Activated CD8-positive, alpha-beta memory T cell treated with anti-CD3 and anti-CD28 coated beads, Interleukin-2, amount 50 U/mL, for 24 hours (primary cell): ENCODE data around the gene DAGLA.
"Not testable (repeated sequence)": the region's sequence is repeated elsewhere in the genome, so short reads cannot be mapped to it uniquely, and the experiment has no call there.

Experiments used
- DNase-seq: peaks from one replicate; pipeline ENCODE4 v3.0.0-alpha.2; 2020; ENCODE audit errors: extremely low read depth

The DAGLA gene, protein sequence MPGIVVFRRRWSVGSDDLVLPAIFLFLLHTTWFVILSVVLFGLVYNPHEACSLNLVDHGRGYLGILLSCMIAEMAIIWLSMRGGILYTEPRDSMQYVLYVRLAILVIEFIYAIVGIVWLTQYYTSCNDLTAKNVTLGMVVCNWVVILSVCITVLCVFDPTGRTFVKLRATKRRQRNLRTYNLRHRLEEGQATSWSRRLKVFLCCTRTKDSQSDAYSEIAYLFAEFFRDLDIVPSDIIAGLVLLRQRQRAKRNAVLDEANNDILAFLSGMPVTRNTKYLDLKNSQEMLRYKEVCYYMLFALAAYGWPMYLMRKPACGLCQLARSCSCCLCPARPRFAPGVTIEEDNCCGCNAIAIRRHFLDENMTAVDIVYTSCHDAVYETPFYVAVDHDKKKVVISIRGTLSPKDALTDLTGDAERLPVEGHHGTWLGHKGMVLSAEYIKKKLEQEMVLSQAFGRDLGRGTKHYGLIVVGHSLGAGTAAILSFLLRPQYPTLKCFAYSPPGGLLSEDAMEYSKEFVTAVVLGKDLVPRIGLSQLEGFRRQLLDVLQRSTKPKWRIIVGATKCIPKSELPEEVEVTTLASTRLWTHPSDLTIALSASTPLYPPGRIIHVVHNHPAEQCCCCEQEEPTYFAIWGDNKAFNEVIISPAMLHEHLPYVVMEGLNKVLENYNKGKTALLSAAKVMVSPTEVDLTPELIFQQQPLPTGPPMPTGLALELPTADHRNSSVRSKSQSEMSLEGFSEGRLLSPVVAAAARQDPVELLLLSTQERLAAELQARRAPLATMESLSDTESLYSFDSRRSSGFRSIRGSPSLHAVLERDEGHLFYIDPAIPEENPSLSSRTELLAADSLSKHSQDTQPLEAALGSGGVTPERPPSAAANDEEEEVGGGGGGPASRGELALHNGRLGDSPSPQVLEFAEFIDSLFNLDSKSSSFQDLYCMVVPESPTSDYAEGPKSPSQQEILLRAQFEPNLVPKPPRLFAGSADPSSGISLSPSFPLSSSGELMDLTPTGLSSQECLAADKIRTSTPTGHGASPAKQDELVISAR

DNA sequence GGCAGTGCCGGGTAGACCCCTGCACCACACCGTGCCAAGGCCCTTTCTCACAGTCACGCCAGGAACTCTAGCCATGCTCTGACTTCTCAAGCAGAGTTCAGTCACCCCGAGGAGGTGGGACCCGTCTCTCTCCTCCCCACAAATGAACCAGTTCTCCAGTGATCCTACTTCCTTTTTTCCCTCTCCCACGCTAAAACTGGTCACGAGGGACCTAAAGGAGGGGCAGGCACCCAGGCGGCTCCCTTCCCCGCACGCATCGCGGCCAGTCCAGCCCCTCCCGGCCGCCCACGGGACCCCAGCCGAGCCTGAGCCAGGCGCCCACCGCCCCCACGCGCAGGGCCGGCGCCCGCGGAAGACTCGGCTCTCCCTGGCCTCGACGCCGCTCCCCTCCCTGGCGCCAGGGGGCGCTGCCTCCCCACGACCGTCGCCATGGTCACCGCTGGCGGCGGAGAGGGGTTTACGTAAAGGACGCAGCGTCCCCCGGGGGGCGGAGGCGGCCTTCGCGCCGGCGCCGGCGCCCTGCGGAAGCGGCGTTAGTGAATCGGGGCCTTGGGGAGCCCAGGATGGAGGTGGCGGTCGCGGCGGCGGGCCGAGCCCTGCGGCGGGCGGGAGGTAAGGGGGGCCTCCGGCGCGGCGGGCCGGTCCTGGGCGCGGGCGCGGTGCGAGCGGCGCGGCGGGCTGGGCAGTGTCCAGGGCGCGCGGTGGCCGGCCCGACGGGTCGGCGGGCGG is at the start of gene DAGLA:
Gene DAGLA (plus strand): TSS at position 499 of the 729 bp plus-strand sequence. CDS start 39,765 bp downstream, outside the sequence.
- DNase-seq = no peak

DNA sequence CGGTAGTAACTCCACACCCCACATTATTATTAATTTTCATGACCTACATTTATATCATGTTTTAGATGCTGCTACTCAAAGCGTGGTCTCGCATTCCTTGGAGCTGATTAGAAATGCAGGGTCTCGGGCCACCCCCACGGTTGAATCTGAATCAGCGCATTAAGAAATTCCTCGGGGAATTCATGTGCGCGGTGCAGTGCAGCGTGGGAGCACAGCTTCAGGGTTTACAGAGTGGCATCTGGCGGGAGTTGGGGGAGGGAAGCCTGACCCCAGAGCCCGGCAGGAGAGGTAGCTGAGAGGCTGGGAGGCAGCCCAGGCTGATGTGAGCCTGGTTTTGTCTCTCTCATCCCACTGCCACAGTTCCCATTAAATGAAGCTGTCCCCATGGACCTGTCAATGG is 48.1 kb upstream of the DAGLA start:
- no peak for DNase-seq

DNA sequence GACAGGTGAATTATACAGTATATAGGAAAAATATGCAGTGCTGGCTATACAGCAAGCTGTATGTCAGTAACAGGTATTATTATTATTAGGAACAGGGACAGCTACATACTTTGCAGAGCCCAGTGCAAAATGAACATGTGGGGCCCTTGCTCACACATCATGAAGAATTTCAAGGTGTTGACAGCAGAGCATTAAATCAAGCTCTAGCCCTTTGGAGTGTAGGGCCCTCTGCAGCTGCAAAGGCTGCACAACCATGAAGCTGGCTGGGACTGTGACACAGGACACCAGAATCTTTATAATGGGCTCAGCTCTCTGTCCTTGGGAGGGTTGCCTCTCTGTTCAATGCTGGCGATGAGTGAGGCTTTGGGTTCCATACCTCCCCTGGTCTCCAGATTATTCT is 44.9 kb upstream of the DAGLA start:
- no peak for DNase-seq

DNA sequence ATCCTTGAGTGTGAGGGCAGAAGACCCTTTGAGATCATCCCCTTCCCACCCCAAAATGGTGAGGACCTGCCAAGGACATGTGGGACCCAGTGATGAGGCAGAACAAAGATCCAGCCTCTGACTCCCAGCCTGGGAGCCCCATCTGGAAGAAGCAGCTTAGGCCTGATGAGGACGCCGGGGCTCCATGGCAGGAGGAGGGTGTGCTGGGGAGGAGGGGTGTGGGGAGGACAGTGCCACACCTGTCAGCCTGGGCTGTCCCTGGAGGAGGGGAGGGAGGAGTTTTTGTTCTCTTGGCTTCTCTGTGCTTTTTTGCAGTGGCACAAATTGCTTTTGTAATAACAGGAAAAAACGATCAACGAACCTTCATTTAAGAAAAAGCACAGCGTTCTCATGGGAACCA is 44.4 kb upstream of the DAGLA start:
- DNase-seq = no peak

DNA sequence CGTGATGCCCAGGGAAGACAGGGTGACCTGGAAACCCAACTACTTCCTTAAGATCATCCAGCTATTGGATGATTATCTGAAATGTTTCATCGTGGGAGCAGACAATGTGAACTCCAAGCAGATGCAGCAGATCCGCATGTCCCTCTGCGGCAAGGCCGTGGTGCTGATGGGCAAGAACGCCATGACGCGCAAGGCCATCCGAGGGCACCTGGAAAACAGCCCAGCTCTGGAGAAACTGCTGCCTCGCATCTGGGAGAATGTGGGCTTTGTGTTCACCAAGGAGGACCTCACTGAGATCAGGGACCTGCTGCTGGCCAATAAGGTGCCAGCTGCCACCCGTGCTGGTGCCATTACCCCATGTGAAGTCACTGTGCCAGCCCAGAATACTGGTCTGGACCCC is 43.5 kb upstream of the DAGLA start:
- DNase-seq = no peak

DNA sequence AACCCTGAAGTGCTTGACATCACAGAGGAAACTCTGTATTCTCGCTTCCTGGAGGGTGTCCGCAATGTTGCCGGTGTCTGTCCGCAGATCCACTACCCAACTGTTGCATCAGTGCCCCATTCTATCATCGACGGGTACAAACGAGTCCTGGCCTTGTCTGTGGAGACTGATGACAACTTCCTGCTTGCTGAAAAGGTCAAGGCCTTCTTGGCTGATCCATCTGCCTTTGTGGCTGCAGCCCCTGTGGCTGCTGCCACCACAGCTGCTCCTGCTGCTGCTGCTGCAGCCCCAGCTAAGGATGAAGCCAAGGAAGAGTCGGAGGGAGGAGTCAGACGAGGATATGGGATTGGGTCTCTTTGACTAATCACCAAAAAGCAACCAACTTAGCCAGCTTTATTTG is 42.9 kb upstream of the DAGLA start:
- DNase-seq = no peak

DNA sequence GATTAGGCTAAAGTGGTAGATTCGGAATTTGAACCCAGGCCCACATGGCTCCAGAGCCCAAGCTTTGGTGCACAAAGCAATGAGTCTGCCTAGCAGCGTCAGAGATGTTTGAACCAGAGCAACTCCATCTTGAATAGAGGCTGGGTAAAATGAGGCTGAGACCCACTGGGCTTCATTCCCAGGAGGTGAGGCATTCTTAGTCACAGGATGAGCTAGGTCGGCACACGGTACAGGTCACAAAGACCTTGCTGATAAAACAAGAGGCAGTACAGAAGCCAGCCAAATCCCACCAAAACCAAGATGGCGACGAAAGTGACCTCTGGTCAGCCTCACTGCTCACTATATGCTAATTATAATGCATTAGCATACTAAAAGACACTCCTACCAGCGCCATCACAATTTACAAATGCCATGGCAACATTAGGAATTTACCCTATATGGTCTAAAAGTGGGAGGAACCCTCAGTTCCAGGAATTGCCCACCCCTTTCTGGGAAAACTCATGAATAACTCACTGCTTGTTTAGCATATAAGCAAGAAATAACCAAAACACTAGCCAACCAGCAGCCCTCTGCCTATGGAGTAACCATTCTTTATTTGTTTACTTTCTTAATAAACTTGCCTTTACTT is 40.3 kb upstream of the DAGLA start:
- no peak for DNase-seq

DNA sequence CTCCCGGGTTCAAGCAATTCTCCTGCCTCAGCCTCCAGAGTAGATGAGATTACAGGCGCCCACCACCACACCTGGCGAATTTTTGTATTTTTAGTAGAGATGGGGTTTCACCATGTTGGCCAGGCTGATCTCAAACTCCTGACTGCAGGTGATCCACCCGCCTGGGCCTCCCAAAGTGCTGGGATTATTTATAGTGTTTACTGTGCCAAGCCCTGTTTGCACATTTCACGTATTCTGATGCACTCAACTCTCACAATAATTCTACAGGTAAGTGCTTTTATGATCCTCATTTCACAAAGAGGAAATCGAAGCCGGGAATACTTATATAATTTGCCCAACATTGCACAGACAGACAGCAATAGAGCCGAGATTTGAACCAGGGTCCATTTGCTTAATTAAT is 38.0 kb upstream of the DAGLA start:
- no peak for DNase-seq

DNA sequence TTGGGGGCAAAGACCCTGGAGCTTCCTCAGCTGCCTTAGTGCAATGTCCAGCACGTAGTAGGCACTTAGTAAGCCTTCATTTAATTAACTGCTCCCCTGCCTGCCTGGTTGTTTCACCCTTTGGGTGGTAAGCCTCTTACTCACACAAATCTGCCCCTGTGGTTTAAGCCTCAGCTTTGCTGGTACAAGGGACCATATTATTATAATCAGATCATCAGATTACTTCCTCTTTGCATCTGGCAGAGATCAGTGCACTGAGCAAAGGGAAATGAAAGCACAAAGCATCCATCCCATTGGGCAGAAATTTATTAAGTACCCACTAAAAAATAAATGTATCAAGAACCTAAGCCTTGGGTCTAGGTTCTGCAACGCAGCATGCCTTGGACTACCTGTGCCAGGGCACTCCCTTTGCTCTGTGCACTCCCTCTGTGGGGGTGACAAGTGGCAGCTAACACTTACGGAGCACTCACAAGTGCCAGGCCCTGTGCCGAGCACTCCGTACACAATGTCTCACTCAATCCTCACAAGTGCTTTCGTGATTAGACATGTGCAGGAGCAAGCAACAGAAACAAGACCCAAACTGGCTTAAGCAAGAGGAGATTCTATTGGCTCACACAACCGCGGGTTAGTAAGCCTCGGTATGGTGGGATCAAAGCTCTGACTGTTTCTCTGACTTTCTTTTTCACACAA is 34.9 kb upstream of the DAGLA start:
- no peak for DNase-seq

DNA sequence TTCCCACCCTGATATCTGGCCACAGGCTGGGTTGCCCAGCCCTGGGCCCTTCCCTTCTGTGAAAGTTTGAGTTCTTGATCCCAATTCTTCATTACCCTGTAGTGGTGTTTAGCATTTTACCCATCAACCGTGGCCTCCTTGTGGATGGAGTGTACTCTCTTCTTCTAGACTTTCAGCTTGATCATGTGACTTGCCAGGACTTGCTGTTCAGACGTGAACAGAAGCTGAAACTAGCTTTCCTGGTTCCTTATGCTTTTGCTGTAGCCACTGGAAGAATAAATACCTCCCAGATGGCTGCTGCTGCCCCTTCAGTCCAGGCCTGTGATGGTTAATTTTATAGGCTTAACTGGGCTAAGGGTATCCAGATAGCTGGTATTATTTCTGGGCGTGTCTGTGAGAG is 32.7 kb upstream of the DAGLA start:
- no peak for DNase-seq

DNA sequence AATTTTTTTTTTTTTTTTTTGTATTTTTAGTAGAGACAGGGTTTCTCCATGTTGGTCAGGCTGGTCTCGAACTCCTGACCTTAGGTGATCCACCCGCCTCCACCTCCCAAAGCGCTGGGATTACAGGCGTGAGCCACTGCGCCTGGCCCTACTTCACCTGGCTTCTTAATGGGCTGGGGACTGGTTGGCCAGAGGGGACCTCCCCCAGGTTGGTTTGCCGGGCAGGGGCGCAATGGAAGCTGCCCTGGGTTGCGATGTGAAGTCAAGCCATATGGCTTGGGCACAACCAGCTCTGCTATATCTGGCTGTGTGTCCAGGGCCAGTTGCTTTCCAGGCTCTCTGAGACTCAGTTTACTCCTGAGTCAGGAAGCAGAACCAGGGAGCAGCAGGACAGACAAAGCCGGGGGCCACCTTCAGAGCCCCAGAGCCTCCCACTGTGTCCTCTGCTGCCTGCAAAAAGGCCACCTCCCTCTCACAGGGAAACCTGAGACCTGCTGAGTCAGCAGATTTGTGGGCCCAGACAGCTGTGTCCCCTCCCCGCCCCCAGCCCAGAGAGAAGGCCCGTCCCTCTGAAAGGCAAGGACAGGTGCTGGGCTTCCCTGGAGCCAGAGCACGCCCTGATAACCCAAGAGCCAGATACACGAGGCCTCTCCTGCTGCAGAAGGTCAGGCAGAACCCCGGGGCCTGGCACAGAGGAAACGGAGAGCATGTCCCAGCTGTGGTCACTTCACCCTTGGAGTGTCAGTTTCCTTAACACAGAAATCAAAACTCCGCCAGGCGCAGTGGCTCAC is 29.2 kb upstream of the DAGLA start:
- no peak for DNase-seq

DNA sequence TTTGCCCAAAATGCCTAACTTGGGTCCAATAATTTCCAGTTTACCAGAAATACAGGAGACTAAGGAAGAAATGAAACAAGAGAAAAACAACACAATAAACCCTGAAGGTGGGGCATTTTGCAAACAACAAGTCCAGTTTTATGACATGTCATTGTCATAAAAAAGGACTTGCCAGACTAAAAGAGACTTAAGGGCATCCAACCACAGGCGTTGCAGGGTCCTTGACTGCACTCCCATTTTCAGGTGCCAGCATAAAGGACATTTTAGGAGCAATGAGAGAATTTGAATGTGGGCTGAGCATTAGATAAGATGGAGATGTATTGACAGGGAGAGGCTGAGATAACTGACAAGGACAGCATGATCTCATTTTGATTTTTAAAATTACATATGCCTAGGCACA is 28.1 kb upstream of the DAGLA start:
- no peak for DNase-seq

DNA sequence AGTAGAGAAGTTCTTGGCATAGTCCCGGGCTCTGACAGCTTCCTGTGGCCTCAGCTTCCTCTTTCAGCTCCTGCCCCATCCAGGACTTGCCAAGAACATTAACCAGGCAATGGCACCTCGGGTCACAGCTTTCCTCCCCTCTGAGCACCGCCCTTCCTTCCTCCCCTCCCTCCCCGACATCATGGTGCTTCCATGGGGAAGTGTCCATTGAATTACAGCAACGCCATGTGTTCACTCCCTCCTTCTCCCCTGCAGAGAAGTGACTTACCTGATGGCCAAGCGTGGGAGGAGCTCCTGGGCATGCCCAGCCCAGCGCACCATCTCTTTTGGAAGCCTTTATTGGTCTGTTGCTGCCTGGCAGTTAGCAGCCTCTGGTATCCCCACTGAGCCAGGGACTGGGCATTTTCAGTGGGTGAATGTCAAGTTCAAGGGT is 25.8 kb upstream of the DAGLA start:
- no peak for DNase-seq

DNA sequence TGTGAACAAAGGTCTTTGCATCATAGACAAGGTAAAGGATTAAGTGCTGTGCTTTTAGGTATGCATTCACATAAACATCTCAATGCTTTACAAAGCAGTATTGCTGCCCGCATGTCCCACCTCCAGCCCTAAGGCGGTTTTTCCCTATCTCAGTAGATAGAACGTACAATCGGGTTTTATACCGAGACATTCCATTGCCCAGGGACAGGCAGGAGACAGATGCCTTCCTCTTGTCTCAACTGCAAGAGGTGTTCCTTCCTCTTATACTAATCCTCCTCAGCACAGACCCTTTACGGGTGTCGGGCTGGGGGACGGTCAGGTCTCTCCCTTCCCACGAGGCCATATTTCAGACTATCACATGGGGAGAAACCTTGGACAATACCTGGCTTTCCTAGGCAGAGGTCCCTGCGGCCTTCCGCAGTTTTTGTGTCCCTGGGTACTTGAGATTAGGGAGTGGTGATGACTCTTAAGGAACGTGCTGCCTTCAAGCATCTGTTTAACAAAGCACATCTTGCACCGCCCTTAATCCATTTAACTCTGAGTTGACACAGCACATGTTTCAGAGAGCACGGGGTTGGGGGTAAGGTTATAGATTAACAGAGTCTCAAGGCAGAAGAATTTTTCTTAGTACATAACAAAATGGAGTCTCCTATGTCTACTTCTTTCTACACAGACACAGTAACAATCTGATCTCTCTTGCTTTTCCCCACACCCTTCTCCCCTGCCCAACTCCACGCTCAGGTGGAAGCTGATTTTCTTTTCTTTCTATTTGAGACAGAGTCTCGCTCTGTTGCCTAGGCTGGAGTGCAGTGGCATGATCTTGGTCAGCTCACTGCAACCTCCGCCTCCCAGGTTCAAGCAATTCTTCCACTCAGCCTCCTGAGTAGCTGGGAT is 24.7 kb upstream of the DAGLA start:
- DNase-seq = not testable (repeated sequence)

DNA sequence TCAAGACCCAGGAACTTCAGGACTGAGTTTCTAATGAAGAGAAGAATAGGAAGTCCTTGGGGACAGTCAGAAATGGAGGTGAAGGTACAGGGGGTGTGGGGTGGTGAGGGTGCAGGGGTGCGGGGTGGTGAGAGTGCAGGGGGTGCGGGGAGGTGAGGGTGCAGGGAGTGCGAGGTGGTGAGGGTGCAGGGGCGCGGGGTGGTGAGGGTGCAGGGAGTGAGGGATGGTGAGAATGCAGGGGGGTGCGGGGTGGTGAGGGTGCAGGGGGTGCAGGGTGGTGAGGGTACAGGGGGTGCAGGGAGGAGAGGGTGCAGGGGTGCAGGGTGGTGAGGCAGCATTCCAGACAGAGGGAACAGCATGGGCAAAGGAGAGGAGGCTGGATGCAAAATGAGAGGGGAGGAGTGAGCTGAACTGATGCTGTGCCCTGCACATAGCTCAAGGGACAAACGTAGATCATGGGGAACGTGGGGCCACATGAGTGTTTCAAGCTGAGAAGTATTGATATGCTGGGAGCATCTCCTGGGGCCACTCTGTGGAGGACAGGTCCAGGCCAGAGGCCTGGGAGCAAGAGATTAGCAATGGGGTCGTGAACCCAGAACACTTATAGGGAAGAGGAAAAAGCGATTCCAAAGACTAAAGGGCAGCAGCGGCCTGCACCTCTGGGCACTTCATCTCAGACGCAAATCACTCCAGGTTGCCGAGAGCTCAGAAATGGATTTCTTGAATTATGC is 23.7 kb upstream of the DAGLA start:
- no peak for DNase-seq

DNA sequence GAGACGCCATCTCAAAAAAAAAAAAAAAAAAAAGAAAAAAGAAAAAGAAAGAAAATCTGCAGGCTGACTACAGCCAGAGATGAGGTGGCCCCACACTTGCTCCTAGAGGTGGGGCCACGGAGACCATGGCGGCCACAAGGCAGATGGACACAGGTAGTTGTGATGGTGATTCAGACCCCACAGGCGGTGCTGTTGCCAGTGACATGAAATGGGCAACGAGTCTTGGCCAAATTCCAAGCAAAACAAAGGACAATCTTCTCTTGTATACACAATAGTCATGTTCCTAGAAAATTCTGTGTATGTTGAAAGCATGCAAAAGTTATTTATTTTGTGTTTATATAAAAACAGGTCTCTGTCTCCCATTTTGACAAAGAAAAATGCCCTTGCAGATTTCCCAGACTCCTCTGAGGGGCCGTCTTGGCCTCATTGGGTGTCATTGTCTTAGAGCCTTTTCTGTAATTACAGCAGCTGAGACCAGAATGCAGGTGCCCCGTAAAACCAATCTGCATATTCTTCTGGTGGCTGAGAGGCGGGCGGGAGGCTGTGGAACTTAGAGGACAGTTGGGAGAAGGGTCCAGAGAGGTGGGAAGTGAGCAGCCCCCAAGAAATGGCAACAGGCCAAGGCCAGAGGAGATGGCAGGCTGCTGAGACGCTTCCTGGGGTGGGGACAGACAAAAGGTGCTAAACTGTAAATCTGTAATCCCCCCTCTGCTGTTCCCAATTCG is 22.5 kb upstream of the DAGLA start:
- DNase-seq = no peak

DNA sequence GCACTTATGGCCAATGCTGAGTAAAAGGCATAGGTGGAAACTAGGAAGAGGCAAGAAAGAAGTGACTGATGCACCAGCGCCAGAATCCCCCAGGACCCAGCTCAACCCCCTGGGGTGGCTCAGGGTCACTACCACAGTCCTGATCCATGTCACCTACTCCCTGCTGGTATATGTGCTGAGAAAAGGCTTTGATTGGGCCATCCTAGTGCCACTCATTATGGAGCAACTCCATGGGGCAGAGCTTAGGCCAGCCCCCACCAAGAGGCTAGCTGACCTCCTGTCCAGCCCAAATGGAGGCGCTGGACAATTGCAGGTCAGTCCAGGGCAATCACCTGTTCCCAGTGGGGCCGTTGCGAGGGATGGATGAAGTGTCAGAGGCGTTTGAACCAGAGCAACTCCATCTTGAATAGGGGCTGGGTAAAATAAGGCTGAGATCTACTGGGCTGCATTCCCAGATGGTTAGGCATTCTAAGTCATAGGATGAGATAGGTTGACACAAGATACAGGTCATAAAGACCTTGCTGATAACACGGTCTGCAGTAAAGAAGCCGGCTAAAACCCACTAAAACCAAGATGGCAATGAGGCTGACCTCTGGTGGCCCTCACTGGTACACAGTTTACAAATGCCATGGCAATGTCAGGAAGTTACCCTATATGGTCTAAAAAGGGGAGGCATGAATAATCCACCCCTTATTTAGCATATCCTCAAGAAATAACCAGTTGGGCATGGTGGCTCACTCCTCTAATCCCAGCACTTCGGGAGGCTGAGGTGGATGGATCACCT is 20.6 kb upstream of the DAGLA start:
- DNase-seq = no peak
